GM12865 (cell line): ENCODE measurements around the gene ATP5F1A.
"Not testable (repeated sequence)": the region's sequence is repeated elsewhere in the genome, so short reads cannot be mapped to it uniquely, and the experiment has no call there.

ENCODE experiments used
- DNase-seq: peaks from one replicate; pipeline ENCODE4 v3.0.0; 2010; ENCODE audit warnings: low read depth
- H3K4me3 ChIP-seq: 2 replicates; pipeline ENCODE4 v1.5.1; 2011; ENCODE audit warnings: mild to moderate bottlenecking, low read depth, low read length, control low read depth
- CTCF ChIP-seq: IDR thresholded peaks from 2 replicates; pipeline ENCODE4 v1.5.1; 2011; ENCODE audit warnings: low read length, control low read depth, low read depth, inconsistent platforms; ENCODE audit not compliant: insufficient read depth; ENCODE audit errors: missing control alignments

Gene ATP5F1A

GRCh38 chr18:46096651-46097300 lies 1.3 kb downstream of the ATP5F1A start:
- H3K4me3 ChIP-seq, result peak overlapping the region; percentile 94
- TF ChIP-seq CTCF, result no peak
- DNase-seq, result peak; percentile 65

GRCh38 chr18:46095532-46095931 lies 2.6 kb downstream of the ATP5F1A start:
- TF ChIP-seq CTCF, result no peak
- no peak overlapping the region for H3K4me3 ChIP-seq
- DNase-seq, result no peak

GRCh38 chr18:46088501-46088900 lies 9.6 kb downstream of the ATP5F1A start:
- not testable (repeated sequence) for DNase-seq, H3K4me3 ChIP-seq

GRCh38 chr18:46084431-46084830 lies 13.7 kb downstream of the ATP5F1A start:
- no peak for DNase-seq
- H3K4me3 ChIP-seq, result no peak overlapping the region
- TF ChIP-seq CTCF, result no peak

- no peak overlapping the region for H3K4me3 ChIP-seq
- DNase-seq, result no peak
- no peak for TF ChIP-seq CTCF
Observed at GRCh38 chr18:46080156-46080555, 17.9 kb downstream of the ATP5F1A start.

- no peak for DNase-seq
- TF ChIP-seq CTCF, result no peak
Observed at GRCh38 chr18:46079336-46079735, 18.8 kb downstream of the ATP5F1A start.

GRCh38 chr18:46073474-46074331 lies 24.4 kb downstream of the ATP5F1A start:
- no peak overlapping the region for H3K4me3 ChIP-seq
- TF ChIP-seq CTCF, result peak; percentile 51
- peak; percentile 66 for DNase-seq

More at GRCh38 chr18:46079336-46079735, 18.8 kb downstream of the ATP5F1A start:
- no peak overlapping the region for H3K4me3 ChIP-seq
